Measurements from ENCODE around the gene GSDMA.
"Not testable (repeated sequence)": the region's sequence is repeated elsewhere in the genome, so short reads cannot be mapped to it uniquely, and the experiment has no call there.

The GSDMA gene

GRCh38 chr17:39929646-39930407 is 33.0 kb upstream of the GSDMA start:
- no peak for DNase-seq (ENCODE audit: low read depth)

GRCh38 chr17:39933912-39934311 is 28.9 kb upstream of the GSDMA start:
- no peak for DNase-seq (ENCODE audit: low read depth)

- no peak for DNase-seq (ENCODE audit: low read depth)
These were observed 28.5 kb upstream of the GSDMA start for GRCh38 chr17:39934324-39934723.

GRCh38 chr17:39935909-39936308 is 26.9 kb upstream of the GSDMA start:
- DNase-seq (ENCODE audit: low read depth), result no peak

GRCh38 chr17:39937447-39937846 is 25.4 kb upstream of the GSDMA start:
- no peak for DNase-seq (ENCODE audit: low read depth)

- DNase-seq (ENCODE audit: low read depth), result no peak
These were observed 24.5 kb upstream of the GSDMA start for GRCh38 chr17:39938140-39938869.

- no peak for DNase-seq (ENCODE audit: low read depth)
These were observed 23.7 kb upstream of the GSDMA start for GRCh38 chr17:39939106-39939505.

GRCh38 chr17:39939588-39940419 is 23.0 kb upstream of the GSDMA start:
- DNase-seq (ENCODE audit: low read depth), result no peak

GRCh38 chr17:39943702-39944392 is 19.0 kb upstream of the GSDMA start:
- no peak for DNase-seq (ENCODE audit: low read depth)

- no peak for DNase-seq (ENCODE audit: low read depth)
These were observed 18.5 kb upstream of the GSDMA start for GRCh38 chr17:39944393-39944711.

- DNase-seq (ENCODE audit: low read depth), result no peak
These were observed 16.1 kb upstream of the GSDMA start for GRCh38 chr17:39946551-39947330.

GRCh38 chr17:39948489-39948828 is 14.3 kb upstream of the GSDMA start:
- DNase-seq (ENCODE audit: low read depth), result not testable (repeated sequence)

- no peak for DNase-seq (ENCODE audit: low read depth)
These were observed 13.8 kb upstream of the GSDMA start for GRCh38 chr17:39949028-39949427.

- DNase-seq (ENCODE audit: low read depth), result no peak
These were observed 11.9 kb upstream of the GSDMA start for GRCh38 chr17:39950871-39951348.

- DNase-seq (ENCODE audit: low read depth), result no peak
These were observed 10.7 kb upstream of the GSDMA start for GRCh38 chr17:39951924-39952679.

GRCh38 chr17:39952680-39953470 is 9.9 kb upstream of the GSDMA start:
- DNase-seq (ENCODE audit: low read depth), result peak; percentile 91

GRCh38 chr17:39953471-39953888 is 9.3 kb upstream of the GSDMA start:
- DNase-seq (ENCODE audit: low read depth), result no peak

- no peak for DNase-seq (ENCODE audit: low read depth)
These were observed 7.9 kb upstream of the GSDMA start for GRCh38 chr17:39954876-39955275.

GRCh38 chr17:39955726-39956225 is 7.0 kb upstream of the GSDMA start:
- DNase-seq (ENCODE audit: low read depth), result no peak
